Esophagus muscularis mucosa (tissue), 4 donors: ENCODE measurements around the gene SMO. TPM values are rescaled to one million over a fixed set of nuclear protein-coding genes. Genes with fewer than 3 reads are reported as not detected.
"Not testable (repeated sequence)": the region's sequence is repeated elsewhere in the genome, so short reads cannot be mapped to it uniquely, and the experiment has no call there.

Experiments used
- DNase-seq: peaks from one replicate; pipeline ENCODE4 v3.0.0-alpha.2; 2017; ENCODE audit errors: extremely low spot score
- H3K27ac ChIP-seq, 4 donors: fragments of 200-600 bp; sonication (generic); replicated peaks in 1 of 4; 1 replicate in 3 of 4; 2 replicates in 1 of 4; pipeline ENCODE4 v1.5.1; 2016 to 2019; ENCODE audit warnings: mild to moderate bottlenecking in 1 of 4
- H3K27me3 ChIP-seq, 4 donors: fragments of 200-600 bp; sonication (generic); one replicate each; pipeline versions ENCODE4 v1.5.1 to v1.6.0; 2016 to 2019
- H3K36me3 ChIP-seq, 4 donors: fragments of 200-600 bp; sonication (generic); one replicate each; pipeline ENCODE4 v1.5.1; 2016 to 2019
- H3K4me1 ChIP-seq, 4 donors: fragments of 200-600 bp; sonication (generic); one replicate each; pipeline ENCODE4 v1.5.1; 2016 to 2019
- H3K4me3 ChIP-seq, 4 donors: fragments of 200-600 bp; sonication (generic); 1 replicate in 2 of 4; 2 replicates in 2 of 4; pipeline ENCODE4 v1.5.1; 2016 to 2019; ENCODE audit warnings: mild to moderate bottlenecking in 4 of 4, moderate library complexity in 1 of 4
- H3K9me3 ChIP-seq, 4 donors: fragments of 200-600 bp; sonication (generic); 1 replicate in 3 of 4; 2 replicates in 1 of 4; pipeline ENCODE4 v1.5.1; 2016 to 2019
- CTCF ChIP-seq, 3 experiments: fragments of 200-600 bp in 2 of 3; fragments of 450-650 bp in 1 of 3; sonication (generic) in 2 of 3; IDR thresholded peaks; one replicate each; pipeline ENCODE4 v1.5.1; 2017 to 2019; ENCODE audit warnings: antibody characterized with exemption in 3 of 3, mild to moderate bottlenecking in 2 of 3, moderate library complexity in 1 of 3
- EP300 ChIP-seq: sonication (generic); formaldehyde crosslinking; IDR thresholded peaks from one replicate; pipeline ENCODE4 v1.6.1; 2017; ENCODE audit warnings: antibody characterized with exemption
- POLR2A ChIP-seq: fragments of 450-650 bp; IDR thresholded peaks from one replicate; pipeline ENCODE4 v1.6.1; 2017; ENCODE audit warnings: antibody characterized with exemption, moderate library complexity, mild to moderate bottlenecking, low read depth
- POLR2AphosphoS5 ChIP-seq, 2 donors: sonication (generic); formaldehyde crosslinking; IDR thresholded peaks; one replicate each; pipeline ENCODE4 v1.6.1; 2017; ENCODE audit warnings: antibody characterized with exemption in 2 of 2
- WGBS: methylation state at CpG from one replicate; pipeline ENCODE4 v1.1.5; 2018; 5-methylcytosine and 5-hydroxymethylcytosine counted together
- intact Hi-C: fragments of 100-400 bp; cut with DNase I; formaldehyde crosslinking; loops from one replicate; pipeline ENCODE4 v1.15.1; 2023
- total RNA-seq, 4 donors: library from RNA; depleted of rRNA; stranded (reverse); fragments of >200 nt; gene quantifications; one replicate each; pipeline versions ENCODE4 v1.1.0 to v1.2.1, GENCODE V29; 2016

SMO gene
- total RNA-seq, 4 donors from 2014 or later, result 8.7 to 23.9 (median 14.5) TPM

GRCh38 chr7:129247087-129247486, 58.7 kb downstream of the SMO start:
- DNase-seq, result no peak
- peaks cover 0 to 6% (median under 1%) of the 10 kb centered on the region in 4 donors for H3K4me1 ChIP-seq
- no peak overlapping the region for H3K27ac ChIP-seq
- no peak overlapping the region for H3K4me3 ChIP-seq
- 75% methylated on average over 2 of the region's 2 CpGs for WGBS
- intact Hi-C loops, result no loop called here
- H3K36me3 ChIP-seq, result no peaks in the 10 kb centered on the region
- H3K27me3 ChIP-seq, result no peaks in the 10 kb centered on the region
- TF ChIP-seq POLR2A (no peak), POLR2AphosphoS5 (IDR thresholded peaks at IDR 0.05) (no peak), CTCF (IDR thresholded peaks at IDR 0.05) (no peak), EP300 (no peak)
- H3K9me3 ChIP-seq, result no peaks in the 10 kb centered on the region

- WGBS, result 61% methylated on average over 2 of the region's 2 CpGs
- Histone ChIP-seq H3K27ac (no peak overlapping the region), H3K9me3 (no peaks in the 10 kb centered on the region), H3K4me3 (no peak overlapping the region), H3K27me3 (no peaks in the 10 kb centered on the region), H3K4me1 (peaks cover 0 to 12% (median 1%) of the 10 kb centered on the region in 4 donors), H3K36me3 (no peaks in the 10 kb centered on the region)
- no peak for DNase-seq
- intact Hi-C loops, result no loop called here
- no peak for TF ChIP-seq POLR2A
- TF ChIP-seq POLR2AphosphoS5 (IDR thresholded peaks at IDR 0.05), result no peak
- TF ChIP-seq CTCF (IDR thresholded peaks at IDR 0.05), result no peak
- TF ChIP-seq EP300, result no peak
These were observed 63.7 kb downstream of the SMO start for GRCh38 chr7:129252128-129252527.

- H3K36me3 ChIP-seq, H3K9me3 ChIP-seq, H3K4me3 ChIP-seq, DNase-seq, intact Hi-C loops, H3K27ac ChIP-seq, H3K27me3 ChIP-seq: not testable (repeated sequence)
- peaks cover 0 to 12% (median 1%) of the 10 kb centered on the region in 4 donors for H3K4me1 ChIP-seq
- 90% methylated on average over 5 of the region's 5 CpGs for WGBS
These were observed 64.2 kb downstream of the SMO start for GRCh38 chr7:129252603-129253002.

GRCh38 chr7:129255800-129256199, 67.4 kb downstream of the SMO start:
- DNase-seq, result no peak
- no peaks in the 10 kb centered on the region for H3K27me3 ChIP-seq
- no peak for TF ChIP-seq POLR2A
- TF ChIP-seq CTCF (IDR thresholded peaks at IDR 0.05), result no peak
- H3K27ac ChIP-seq, result no peak overlapping the region
- peaks cover 0 to 22% (median 6%) of the 10 kb centered on the region in 4 donors for H3K4me1 ChIP-seq
- H3K4me3 ChIP-seq, result no peak overlapping the region
- no peaks in the 10 kb centered on the region for H3K36me3 ChIP-seq
- 91% methylated on average over 4 of the region's 4 CpGs for WGBS
- no peaks in the 10 kb centered on the region for H3K9me3 ChIP-seq
- intact Hi-C loops, result no loop called here

GRCh38 chr7:129256221-129256620, 67.8 kb downstream of the SMO start:
- no peaks in the 10 kb centered on the region for H3K27me3 ChIP-seq
- 87% methylated on average over 2 of the region's 2 CpGs for WGBS
- H3K27ac ChIP-seq, result no peak overlapping the region
- no peak overlapping the region for H3K4me3 ChIP-seq
- no peaks in the 10 kb centered on the region for H3K9me3 ChIP-seq
- no peak for DNase-seq
- peaks cover 0 to 22% (median 6%) of the 10 kb centered on the region in 4 donors for H3K4me1 ChIP-seq
- intact Hi-C loops, result no loop called here
- no peaks in the 10 kb centered on the region for H3K36me3 ChIP-seq
- no peak for TF ChIP-seq EP300
- no peak for TF ChIP-seq POLR2AphosphoS5 (IDR thresholded peaks at IDR 0.05)
- no peak for TF ChIP-seq POLR2A
- TF ChIP-seq CTCF (IDR thresholded peaks at IDR 0.05), result no peak
